Activated CD8-positive, alpha-beta memory T cell treated with anti-CD3 and anti-CD28 coated beads, Interleukin-2, amount 50 U/mL, for 1 hour (primary cell): ENCODE data around the gene MTIF3.
A peak's percentile ranks its signal among the peaks of the same experiment; 100 is the strongest.

Experiments
- DNase-seq: peaks from one replicate; pipeline ENCODE4 v3.0.0-alpha.2; 2020; ENCODE audit errors: extremely low read depth

MTIF3 gene

DNA sequence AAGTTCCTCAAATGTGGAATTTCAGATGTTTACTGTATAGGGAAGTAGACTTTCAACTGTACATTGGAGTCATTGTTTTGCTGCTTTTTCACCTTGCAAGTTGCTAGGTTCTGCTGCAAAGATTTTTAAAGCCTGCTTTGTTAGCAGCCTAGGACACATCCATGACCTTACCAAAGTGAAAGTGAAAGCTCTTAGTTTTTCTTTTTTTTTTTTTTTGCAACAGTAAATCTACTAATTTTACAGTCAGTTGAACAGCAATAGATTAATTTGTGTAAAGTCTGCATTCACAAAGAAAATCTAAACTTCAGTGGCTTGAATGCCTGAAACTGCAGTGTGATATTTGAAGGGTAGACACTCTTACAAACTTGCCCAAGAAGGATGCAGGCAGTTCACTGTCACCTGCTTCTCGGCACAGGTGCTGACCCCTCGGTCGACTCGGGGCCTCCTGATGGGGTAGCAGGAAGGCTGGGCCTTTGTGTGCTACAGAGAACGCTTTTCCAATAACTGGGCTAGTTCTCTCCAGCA lies 5.0 kb upstream of the MTIF3 start:
- no peak for DNase-seq

DNA sequence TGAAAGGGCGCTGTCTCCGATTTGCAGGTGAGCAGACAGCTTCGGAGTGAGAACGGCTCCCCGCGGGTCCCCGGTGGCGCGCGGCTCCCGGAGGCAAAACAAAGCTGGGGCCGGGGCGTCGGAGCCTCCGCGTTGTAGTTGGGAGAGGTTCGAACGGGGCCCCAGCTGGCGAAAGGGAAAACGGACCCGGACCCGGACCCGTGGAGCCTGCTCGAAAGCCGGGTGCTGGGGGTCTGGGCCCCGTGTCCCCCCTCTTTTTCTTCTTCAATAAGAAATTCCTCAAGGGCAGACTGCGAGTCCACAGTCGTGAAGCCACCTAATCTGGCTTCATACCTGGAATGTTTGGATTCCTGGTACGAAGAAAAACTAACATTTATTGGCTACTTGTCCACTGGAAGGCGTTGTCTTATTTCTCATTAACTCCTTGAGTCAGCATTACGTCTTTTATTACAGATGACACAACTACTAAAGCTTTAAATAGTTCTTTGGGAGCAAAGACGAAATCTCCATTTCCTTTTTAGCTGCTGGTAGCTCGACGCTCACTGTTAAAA lies 632 bp upstream of the MTIF3 start:
- no peak for DNase-seq

DNA sequence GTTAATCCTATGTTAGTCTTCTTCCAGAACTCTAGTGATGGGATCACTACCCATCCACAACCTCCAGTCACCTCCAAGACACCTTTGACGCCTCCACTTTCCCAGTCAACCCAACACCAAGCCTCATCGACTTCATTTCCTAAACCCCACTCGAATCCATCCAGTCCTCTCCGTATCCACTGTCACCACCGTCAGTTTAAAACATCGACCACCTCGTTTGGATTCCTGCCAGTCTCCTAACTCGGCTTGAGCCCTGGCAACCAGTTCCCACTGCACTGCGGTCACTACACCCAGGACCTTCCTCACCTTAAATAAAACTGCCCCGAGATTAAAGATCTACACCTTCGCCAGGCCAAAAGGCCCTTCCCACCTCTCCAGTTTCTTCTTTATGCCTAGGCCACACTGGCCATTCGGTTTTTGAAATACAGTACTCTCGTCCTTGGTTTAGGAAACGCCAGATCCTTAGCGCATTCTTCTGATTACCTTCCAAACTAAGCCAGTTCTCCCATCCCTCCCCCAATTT lies 1.2 kb downstream of the MTIF3 start:
- no peak for DNase-seq

DNA sequence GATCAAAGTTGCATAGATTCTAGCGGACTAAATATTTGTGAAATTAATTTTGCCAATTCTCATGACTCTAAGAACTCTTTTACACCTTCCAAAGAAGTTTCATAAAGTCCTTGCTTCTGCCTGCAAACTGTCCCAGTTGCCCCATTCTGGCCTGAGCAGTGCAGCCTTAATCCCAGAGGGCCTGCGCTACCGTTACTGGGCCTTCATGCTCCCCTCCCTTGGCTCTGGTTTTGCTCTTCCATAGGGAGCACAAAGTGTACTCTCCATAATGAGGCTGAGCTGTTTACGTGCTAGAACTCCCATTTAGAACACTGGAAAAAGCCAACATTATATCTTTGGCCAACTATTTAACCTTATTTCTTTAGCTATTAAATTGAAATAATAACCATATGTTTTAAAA lies 2.1 kb downstream of the MTIF3 start:
- DNase-seq = no peak

DNA sequence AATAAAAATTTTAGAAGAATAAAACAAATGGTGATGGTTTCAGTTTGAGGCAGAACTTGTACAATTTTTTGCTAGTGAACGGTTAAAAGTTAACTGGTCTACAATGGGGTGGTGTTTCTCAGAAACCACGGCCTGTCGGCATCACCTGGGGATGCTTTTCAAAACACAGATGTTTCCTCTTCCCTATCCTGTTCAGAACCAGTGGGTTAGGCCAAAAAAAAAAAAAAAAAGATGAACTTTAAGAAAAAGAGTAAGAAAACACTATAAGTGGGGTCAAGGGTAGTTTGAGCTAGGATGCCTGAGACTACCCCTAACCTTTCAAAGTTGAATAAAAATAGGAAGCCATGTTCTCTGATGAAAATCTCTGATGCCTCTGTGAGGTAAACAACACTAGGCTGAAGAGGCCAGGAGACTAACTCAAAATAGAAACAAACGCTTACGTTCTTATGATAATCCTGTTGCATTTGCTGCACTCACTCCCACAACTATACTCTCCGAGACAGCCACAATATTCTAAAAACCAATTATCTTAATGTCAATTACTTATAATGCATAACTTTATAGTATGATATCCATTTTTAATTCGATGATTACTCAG lies 3.3 kb downstream of the MTIF3 start:
- DNase-seq = no peak

DNA sequence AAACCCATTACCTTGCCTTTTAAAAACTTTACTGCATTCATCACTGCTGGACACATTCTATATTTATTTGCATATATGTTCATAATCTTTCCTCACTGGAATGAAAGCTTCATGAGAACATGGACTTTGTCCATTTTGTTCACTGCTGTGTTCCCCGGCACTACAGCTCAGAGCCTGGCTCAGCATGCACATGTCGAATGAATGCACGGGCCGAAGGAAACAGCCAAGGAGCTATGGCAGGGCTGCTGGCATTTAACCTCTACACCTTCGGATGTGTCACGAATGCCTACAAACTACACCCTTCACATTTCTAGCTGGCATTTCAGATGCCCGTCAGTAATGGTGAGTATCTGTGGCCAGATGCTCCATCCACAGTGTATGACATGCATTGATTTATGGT lies 7.6 kb downstream of the MTIF3 start:
- no peak for DNase-seq

DNA sequence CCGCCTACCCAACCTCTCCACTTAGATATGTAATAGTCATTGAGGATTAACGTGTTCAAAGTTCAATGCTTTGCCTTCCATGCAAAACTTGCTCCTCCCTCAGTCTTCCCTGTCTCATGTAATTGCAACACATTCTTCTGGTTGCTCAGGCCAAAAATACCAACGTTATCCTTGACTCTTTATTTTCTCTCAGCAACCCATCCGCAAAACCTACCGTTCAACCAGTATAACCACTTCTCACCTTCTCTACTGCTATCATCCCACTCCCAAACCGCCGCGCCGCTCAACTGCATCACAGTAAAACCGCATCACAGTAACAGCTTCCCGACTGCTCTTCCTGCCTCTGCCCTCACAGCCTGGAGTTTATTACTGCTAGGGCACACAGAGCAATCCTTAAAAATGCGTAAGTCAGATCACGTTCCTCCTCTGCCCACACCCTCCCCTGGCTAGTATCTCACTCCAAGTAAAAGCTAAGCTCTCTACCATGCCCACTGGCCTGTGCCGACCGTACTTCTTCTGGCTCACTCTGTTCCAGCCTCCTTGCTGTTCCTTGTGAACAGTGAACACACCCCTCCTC lies 8.2 kb downstream of the MTIF3 start:
- DNase-seq = no peak

DNA sequence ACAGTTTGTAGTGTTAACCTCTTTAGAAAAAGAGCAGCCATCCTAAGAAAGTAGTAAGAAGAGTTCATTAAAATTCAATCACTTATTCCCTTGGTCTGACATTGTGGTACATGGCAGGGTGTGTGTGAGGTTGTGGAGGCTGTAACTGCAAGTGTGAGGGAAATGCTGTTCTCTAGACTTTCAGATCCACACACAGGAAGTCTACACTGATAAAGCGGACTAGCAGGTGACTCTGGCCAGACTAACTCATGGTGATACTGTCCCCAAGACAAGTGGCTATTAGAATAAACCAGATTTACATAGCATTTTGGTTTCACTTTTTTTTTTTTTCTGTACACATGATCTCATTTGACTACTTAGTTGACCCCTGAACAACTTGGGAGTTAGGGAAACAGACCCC lies 10.0 kb downstream of the MTIF3 start:
- DNase-seq = no peak

DNA sequence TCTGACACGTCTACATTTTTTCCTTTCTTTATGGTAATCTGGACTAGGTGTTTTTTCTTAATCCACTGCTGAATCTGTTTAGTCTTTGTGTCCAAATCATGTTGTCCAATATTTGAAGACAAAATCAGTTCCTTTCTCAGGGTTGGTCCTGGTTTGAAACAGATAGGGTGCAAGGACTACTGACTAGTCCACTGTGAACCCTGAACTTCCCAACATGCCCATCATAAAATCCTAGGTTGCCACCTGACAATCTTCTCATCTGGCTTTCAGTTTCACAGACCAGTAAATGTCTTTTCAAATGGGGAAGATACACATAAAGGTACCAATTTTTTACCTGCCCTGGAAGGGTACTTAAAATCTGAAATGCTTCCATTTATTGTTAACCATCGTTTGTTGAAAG lies 13.2 kb downstream of the MTIF3 start:
- no peak for DNase-seq

DNA sequence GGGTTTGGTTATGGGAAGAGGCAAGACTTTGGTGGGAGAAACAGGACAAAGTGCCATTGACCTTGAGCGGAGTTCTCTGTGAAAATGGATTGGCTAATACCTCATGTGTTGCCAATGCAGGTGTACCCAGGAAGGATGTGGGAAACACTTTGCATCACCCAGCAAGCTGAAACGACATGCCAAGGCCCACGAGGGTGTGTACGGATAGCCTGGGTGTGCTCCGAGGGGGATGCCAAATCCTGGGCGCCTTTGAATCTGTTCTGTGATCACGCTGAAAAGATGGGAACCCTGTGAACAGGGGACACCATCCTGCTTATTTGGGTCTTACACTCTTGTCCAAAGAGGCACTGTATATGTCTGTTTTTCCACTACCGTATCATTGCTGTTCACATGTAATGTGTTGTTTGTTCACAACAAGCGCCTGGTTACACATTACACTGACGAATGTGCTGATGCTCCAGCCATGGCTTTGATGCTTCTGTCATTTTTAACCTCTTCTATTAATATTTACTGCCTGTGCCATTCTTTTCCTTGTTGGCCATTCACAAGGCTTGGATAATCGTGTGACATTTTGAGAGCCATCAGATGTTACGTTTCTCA lies 17.7 kb downstream of the MTIF3 start:
- no peak for DNase-seq

DNA sequence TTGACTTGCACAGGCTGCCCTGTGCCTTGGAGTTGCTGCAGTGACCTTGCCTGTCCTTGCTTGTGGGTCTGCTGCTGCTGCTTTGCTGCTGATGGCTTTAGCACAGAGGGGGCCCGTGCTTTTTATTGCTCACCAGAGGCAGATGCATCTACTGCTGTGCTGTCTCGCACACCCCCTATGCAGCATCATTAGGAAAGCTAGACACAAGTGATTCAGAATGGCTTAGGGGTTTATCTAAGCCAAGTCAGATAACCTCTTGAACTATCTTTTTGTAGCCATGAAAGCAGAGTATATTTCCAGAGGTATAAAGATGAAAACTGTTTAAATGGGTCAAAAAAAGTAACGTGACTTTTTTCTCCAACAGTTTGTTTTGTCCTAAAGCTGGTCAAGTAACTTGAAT lies 18.2 kb downstream of the MTIF3 start:
- no peak for DNase-seq

DNA sequence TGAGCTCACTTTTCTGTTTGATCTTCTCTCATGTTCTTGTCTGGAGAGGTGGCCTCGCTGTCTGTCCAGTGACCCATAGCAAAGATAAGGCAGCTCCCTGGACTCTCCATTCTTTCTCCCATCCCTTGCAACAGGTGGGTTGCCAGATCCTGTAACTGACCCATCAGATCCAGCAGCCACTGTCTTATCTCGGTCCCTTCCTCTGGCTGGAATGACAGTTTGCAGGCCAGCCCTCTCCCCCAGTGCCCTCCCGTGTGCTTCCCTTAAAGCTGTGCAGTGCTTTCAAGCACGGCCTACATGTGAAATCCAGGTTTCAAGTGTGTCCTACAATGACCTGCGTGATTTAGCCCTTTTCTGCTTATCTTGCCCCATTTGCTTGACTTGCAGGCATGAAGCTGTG lies 22.2 kb downstream of the MTIF3 start:
- DNase-seq = no peak

DNA sequence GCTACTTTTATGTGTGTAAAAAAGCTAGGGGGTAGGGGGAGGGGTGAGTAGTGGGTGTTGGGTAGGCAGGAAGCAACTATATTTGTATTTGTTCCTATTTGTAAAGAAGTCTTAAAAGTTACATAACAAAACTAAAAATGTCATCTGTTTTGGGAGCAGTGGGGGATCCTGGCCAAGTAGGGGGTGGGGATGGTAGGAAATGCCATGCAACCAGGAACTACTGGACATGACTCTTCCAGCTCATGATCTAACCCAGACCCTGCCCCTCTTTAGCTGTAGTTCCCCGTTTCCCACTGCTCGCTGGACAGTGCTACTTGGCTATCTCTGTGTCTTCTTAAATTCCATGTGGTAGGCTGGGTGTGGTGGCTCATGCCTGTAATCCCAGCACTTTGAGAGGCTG lies 22.7 kb downstream of the MTIF3 start:
- DNase-seq = no peak

DNA sequence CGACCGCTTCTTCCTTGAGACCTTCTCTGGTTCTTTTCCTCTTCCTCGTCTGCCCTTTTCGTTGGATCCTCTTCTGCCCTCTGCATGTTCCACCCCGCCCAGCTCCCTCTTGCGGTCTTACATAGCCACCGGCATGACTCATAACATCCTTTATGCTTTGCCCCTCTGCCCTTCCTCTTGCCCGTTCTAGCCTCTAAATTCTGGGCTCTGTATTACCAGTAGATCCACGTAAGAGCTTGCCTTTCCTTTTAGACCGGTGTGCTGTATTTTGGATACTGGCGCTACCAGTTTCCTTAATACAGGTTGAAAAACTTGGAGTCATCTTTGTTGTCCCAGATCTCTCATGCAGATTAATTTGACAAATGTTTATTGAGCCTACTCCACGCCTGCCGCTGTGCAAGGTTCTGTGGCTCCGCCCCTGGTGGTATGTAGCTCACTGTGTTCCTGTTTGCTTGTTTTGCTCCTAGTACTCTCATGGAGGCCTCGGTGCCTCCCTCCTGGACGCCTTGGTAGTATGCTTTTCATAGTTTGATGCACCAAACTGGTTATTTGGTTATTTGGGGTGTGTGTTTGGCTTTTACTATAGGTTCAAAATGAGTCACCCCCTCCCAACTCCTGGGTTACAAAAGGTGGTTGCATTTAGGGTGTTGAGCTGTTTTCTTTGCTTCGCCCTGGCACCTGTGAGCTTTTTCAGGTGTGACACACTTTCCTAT lies 24.3 kb downstream of the MTIF3 start:
- DNase-seq = peak; percentile 59

DNA sequence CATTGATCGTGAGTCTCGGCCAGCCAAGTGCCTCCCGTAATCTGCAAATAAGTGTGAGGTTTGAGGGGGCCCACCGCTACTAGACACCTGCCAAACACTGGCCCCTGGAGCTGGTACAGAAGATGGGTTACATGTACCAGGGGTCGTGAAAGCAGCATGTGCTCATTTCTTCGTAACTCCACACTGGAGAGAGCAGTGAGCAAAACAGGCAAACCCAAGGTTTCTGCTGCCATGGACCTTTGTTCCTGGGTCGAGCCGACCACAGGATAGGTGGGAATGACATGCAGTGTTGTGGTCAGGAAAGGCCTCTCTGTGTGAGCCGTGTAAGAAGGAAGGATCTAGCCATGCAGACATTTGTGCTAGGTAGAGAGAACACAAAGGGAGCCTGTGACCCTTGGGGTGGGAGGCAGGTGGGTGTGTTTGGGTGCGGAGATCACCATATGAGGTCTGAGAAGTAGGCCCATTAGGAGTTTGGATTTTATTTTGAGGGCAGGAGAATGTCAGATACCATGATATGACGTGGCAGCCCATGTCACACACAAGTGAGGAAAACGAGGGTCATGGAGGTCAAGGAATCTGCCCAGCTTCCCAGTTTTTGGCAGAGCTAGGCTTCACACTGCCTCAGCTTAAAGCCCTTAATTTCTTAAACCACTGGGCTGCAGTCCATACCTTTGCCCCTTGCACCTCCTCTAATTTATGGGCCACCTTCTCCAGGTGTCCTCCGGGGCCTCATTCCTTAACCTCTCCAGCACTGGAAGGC lies 25.0 kb downstream of the MTIF3 start:
- no peak for DNase-seq

DNA sequence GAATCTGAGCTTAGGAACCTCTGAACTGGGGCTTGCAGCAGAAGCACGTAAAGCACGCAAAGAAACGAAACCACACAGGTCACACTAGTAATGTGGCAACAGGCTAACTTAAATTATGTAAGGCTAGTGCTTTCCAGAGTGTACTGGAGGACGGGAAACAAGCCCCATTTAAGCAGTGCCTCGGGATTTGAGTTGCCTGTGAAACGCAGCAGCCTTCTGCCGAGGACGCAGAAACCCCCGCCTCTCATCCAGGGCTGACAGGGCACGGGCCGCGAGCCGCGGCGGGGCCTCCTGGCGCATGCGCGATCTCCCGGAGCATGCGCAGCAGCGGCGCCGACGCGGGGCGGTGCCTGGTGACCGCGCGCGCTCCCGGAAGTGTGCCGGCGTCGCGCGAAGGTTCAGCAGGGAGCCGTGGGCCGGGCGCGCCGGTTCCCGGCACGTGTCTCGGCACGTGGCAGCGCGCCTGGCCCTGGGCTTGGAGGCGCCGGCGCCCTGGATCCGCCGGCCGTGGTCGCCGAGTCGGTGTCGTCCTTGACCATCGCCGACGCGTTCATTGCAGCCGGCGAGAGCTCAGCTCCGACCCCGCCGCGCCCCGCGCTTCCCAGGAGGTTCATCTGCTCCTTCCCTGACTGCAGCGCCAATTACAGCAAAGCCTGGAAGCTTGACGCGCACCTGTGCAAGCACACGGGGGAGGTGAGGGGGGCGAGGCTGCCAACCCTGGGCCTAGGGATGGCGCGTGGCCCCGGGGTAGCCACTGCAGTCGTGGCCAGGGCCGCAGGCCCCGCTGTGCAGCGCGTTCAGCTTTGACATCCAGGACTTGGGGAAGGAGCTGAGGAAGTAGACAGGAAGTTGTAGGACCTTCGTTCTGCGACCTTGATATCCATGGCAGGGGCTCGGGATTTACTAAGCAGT lies 25.9 kb downstream of the MTIF3 start, which contains the start of gene GTF3A:
Gene GTF3A, plus strand, starts transcription at position 374 of the 912 bp plus-strand sequence.
- peak; percentile 56 for DNase-seq

DNA sequence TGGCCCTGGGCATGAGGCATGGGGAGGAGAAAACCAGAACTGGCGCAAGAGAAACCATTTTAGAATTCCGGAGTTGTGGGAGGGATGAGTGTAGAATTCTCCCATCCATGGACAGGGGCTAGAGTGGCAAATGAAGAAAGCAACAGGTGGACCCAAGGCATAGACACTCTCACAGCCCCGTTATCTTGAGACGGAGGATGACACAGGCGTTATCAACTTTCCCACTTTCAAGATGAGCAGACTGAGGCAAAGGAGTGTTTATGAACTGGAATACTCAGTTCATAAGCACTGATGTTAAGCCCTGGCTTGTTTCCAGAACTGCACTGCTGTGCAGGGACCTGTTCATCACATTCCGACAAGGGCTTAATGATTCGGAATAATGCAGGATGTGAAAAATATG lies 27.0 kb downstream of the MTIF3 start:
- DNase-seq = no peak

DNA sequence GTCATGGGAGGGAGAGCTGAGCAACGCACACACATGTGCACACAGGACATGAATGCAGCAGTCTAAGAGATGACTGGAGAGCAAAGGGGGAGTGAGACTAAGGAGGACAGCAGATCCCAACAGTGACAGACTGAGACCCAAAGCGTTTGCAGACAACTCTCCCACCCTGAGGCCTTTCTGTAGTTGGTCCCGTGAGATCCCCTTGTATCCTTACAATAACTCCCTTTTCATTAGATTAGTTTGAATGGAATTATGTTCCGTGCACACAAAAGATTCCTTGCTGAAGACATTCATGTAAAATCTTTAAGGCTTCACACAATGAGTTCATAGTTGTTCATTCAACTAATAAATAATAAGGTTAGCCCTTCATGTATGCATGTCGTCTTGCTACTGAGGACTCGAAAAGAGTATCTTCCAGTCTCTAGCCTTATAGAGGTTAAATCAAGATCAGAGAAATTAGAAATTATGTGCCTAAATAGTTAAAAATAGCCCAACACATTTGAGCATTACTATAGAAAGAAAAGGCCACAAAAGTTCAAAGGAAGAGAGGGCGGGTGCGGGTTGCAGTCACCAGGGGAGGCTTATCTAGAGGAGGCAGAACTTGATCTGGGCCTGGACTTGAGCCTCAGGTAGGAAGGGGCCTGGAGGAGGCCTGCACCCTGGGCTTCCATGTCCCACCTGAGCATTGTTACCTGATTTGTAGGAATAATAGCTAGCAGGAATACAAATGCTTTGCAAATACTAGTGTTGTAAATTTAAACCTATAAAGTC lies 29.1 kb downstream of the MTIF3 start:
- DNase-seq = no peak

DNA sequence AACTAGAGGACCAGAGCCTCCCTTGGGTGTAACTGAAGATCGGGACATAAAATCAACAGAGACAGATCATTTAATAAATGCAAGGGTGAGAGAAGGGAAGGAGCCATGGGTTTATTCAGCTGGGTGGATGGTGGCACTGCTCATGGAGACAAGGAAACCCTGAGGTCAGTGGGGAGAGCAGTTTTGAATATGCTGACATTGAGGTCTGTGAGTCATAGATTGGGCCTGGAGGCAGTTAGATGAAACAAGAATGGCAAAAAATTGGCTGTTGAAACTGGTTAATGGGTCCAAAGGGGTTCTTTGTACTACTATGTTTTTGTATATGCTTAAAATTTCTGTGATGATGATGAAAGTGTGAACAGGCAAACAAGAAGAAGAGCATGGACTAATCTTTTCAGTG lies 31.0 kb downstream of the MTIF3 start:
- DNase-seq = no peak

DNA sequence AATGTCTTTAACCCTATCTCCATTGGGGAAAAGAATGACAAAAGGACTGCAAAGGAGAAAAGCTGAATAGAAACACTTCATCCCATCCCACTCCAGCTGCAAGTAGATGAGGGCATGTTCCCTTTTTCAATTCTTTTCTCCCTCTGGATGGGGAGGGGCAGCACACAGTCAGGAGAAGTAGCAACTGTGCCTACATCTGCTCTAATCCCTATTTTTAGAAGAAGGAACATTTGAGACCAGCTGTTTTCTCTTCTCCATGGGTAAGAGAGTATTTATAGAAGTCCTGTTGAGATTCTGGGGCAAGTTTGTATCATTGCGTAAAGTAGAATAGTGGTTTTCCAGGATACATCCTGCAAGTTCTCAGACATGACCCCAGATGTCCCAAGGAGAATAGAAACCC lies 35.2 kb downstream of the MTIF3 start:
- no peak for DNase-seq
